GM18907 (cell line): Measurements from ENCODE around the gene USP32.
"Not testable (repeated sequence)": the region's sequence is repeated elsewhere in the genome, so short reads cannot be mapped to it uniquely, and the experiment has no call there.

Source experiments
- ATAC-seq: cut with Tn5 transposase; IDR thresholded peaks from one replicate; pipeline ENCODE4 v1.9.1; 2021; ENCODE audit warnings: mild to moderate bottlenecking, moderate library complexity; ENCODE audit not compliant: unreplicated experiment

The USP32 gene

GRCh38 chr17:60412701-60413100, 20.8 kb upstream of the USP32 start:
- no peak for ATAC-seq

GRCh38 chr17:60410001-60410400, 18.1 kb upstream of the USP32 start:
- ATAC-seq = no peak

DNA sequence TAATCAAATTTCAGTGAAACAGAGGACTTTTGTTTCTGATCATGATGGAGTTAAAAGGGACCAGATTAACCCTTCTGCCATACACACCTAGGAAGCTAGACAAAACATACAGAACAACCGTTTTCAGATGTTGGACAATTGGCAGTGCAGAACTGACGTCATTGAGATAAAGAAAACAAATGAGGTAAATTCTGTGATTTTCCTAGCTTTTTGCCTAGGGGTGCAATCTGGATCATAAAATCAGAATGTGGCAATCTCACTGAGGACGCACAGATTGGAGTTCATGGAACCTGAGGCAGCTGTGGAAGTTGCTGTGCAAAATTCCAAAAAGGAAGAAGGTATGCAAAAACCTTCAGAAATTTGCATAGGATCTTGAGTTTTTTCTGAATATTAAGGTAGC, 15.0 kb upstream of the USP32 start:
- ATAC-seq = no peak

DNA sequence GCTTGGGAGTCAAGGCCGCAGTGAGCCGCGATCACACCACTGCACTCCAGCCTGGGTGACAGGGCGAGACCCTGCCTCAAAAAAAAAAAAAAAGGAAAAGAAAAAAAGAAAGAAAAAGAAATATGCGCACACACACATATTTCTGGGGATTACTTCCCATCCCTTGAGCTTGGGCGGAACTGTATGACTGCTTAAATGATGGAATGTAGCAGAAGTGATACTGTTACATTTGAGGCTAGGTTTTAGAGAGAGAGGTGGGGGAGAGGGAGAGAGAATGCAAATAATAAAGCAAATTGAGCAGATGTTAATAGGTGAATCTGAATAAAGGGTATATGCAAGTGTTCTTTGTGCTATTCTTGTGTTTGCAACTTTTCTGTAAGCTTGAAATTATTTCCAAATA, 12.0 kb upstream of the USP32 start:
- no peak for ATAC-seq

- no peak for ATAC-seq
These were observed 11.5 kb upstream of the USP32 start for GRCh38 chr17:60403523-60403810.

- no peak for ATAC-seq
These were observed 9.9 kb upstream of the USP32 start for GRCh38 chr17:60401819-60402218.

GRCh38 chr17:60398227-60398959, 6.5 kb upstream of the USP32 start:
- peak; percentile 64 for ATAC-seq

DNA sequence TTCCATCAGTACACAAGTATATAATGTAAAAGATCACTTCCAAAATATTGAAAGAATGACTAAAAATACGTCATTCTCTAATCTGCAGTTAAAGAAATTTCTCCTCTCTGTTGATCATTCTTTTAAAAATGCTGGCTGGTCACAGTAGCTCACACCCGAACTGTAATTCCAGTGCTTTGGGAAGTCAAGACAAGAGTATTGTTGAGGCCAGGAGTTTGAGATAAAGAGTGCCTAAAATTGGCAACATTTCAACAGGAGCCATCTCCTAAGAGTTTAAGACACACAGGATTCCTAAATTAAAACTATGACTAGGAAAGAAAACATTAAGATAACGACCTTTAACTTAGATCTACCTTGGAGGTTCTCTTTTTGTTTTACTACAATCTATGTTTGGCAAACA, 4.5 kb upstream of the USP32 start:
- no peak for ATAC-seq

DNA sequence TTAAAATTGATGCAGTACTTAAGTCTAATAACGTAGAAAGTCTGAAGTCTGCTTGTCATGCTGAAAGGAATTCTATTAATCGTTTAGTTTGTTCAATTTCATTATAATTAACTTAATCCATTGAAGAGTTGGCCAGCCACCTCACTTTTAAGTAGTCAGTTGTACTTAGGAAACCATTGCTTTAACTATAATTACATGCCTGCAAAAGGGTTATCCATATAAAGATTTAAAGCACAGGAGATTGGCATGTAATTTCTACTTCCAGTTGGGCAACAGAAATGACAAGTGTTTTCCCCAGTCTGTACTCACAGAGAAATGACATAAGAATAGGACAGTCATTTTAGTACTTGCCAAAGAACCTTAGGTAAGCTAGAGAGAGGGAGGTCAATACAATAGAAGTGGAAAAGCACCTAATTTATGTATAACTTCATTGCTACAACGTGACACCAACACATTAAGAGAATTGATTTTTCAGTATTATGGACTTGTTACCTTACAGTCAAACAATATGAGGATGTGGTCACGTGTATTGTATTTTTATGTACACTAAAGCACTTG, 3.7 kb upstream of the USP32 start:
- no peak for ATAC-seq

- no peak for ATAC-seq
These were observed 2.1 kb upstream of the USP32 start for GRCh38 chr17:60393840-60394723.

DNA sequence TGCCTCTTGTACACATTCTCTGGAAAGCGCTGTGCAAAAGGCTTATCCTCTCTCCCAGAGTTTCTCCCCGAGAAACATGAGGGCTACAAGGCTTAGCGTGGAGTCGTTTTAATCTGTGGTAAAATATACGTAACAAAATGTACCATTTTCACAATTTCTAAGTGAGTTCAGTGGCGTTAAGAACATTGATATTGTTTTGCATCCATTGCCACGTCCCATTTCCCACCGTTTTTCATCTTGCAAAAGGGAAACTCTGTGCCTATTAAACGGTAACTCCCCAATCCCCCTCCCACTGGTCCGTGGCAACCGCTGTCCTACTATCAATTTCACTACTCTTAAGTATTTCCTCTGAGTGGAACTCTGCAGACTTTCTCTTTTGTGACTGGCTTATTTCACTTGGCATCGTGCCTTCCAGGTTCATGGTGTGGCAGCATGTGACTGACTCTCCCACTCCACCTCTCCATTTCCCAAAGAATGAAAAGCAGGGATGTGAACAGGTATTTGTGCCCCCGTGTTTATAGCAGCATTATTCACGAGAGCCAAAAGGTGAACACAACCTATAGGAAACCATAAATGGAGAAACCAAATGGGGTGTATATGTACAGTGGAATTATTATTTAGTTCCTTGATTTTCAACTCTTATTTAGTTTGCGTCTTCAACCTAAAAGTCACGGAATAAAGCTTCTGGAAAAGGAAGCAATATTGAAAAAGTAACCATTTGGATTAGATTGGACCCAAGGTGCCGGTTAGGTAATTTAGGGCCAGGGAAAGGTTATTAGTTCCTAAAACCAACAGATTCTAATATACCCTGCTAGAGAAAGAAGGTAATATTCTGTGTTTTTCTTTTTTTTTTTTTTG, 1.1 kb upstream of the USP32 start:
- no peak for ATAC-seq

DNA sequence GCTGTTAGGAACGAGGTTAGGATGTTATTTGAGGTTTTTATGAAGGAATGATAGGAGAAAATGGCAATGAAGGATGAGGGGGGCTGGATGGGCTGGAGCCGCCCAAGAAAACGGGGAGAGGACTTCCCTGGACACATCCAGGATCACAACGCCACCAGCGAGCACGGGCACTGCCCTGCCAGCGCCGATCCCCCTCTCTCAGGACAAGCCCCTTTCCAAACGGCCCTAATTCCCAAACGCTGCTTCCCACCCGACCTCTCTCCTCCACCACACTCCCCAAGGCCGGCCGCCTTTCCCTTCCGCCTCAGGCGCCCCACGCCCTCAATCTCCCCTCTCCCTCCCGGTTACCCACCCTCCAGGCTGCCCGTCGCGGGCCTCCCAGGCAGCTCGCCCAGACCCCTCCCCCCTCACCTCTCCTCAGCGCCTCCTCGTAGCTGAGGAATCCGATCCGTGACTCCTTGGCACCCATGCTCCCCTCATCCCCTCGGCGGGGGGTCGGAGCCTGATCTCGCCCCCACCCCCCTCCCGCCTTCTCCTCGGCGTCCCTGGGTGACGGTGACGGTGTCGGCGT, 377 bp downstream of the USP32 start:
- ATAC-seq = peak; percentile 35

GRCh38 chr17:60390925-60391470, 935 bp downstream of the USP32 start:
- no peak for ATAC-seq

DNA sequence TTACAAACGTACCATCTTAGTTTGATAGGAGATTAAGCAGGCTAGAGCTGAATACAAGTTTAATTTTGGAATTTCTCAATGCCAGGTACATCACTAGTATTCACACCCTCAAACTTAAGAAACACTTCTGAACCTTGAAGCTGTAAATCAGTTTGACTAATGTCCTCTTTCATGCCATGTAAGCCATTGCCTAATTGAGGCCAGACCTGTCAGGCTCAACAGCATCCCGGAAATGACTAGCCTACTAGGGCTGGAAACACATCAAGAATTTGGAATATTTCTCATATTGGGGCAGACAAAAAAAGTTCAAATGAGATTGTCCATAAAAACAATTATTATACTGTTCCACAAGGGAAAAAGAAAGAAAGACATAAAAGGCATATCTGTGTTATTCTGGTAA, 1.7 kb downstream of the USP32 start:
- no peak for ATAC-seq

- ATAC-seq = no peak
These were observed 3.2 kb downstream of the USP32 start for GRCh38 chr17:60388742-60389141.

DNA sequence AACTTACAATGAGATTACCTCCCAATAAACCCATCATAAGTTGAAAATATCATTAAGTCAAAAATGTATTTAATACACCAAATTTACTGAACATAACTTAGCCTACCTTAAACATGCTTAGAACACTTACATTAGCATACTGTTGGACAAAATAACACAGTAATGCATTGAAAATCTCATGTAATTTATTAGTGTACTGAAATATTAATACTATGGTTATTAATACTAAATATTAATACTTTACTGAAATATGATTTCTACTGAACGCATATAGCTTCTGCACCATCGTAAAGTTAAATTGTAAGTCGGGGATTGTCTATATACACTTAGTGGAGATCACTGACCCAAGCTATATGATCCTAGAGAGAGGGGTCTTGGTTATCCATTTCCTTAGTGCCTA, 4.3 kb downstream of the USP32 start:
- ATAC-seq = no peak

DNA sequence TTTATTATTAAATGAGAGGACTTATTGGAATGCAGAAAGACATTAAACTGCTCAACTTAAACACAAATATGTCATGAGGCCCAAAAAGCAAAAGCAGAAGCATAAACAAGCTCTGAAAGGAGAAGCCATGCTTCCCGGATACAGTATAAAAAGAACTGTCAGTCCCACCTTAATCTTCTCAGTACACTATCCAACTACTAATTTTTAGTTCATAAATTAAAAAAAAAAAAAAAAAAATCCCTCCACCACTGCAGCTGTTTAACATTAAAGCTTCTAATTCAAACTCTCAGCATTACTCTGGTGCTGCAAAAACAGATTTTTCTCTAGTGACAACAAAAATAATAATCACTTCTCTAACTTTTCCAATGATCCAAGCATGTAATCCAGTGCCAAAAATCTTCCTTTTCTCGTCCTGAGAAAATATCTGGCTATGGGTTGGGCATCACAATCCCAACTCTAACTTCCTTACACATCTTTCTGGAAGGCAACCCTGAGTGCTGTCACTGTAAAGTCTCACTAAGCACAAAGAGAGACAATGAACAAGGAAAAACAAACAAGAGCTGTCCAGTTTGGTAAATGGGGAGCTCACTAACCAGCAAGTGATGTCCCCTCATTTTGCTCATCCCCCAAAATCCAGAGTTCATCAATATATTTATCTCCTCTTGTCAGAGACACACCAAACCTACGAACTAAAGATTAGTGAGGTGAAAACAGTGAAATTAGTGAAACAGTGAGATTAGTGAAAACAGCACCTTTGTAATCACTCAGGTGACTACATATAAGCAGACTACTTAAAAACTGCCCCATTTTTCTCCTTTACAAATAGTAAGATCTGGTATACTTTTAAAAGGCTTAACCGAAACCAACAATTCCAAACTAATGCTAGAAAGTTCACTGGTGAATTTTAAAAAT, 5.5 kb downstream of the USP32 start:
- ATAC-seq = no peak

GRCh38 chr17:60384921-60385320, 7.0 kb downstream of the USP32 start:
- ATAC-seq = not testable (repeated sequence)

DNA sequence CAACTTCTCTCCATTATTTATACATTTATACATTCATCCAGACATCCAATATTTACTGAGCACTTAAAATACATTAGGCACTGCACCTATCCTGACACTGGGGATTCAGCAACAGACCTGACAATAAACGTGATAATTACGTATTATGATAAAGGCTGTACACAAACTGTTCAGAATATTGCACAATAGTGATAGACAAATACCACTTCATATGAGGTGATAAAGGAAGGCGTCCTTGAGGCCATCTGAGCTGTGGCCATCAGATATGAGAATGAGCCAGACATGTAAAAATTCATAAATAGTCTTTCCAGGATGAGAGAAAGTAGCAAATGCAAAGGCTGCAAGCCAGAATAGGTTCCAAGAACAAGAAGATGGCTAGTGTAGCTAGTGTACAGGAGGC, 8.6 kb downstream of the USP32 start:
- ATAC-seq = no peak

- ATAC-seq = no peak
These were observed 10.0 kb downstream of the USP32 start for GRCh38 chr17:60381958-60382357.
